Stimulated activated naive CD8-positive, alpha-beta T cell treated with anti-CD3 and anti-CD28 coated beads, Interleukin-15, Interleukin-2, amounts not matched to agents 100 ng/mL and 50 ng/mL, for 24 hours (primary cell): Measurements from ENCODE around the gene OR10A3.
"Not testable (repeated sequence)": the region's sequence is repeated elsewhere in the genome, so short reads cannot be mapped to it uniquely, and the experiment has no call there.

Source experiments
- H3K27ac Mint-ChIP-seq: one replicate; pipeline ENCODE4 v1.8.0; 2021; ENCODE audit warnings: mild to moderate bottlenecking, mixed read lengths
- H3K27me3 Mint-ChIP-seq: one replicate; pipeline ENCODE4 v1.8.0; 2021; ENCODE audit warnings: mixed read lengths
- H3K36me3 Mint-ChIP-seq: one replicate; pipeline ENCODE4 v1.8.0; 2021; ENCODE audit warnings: low read depth, mixed read lengths
- H3K4me1 Mint-ChIP-seq: one replicate; pipeline ENCODE4 v1.8.0; 2021; ENCODE audit warnings: low read depth, mixed read lengths
- H3K4me3 Mint-ChIP-seq: one replicate; pipeline ENCODE4 v1.8.0; 2021; ENCODE audit warnings: mild to moderate bottlenecking, mixed read lengths
- H3K9me3 Mint-ChIP-seq: one replicate; pipeline ENCODE4 v1.8.0; 2021; ENCODE audit warnings: mixed read lengths

The OR10A3 gene

GRCh38 chr11:7941608-7942007 lies at the start of gene OR10A3:
TSS of gene OR10A3 (minus strand) at chr11:7941708. CDS start at chr11:7939520, 2,188 bp downstream.
- peaks cover 12% of the 10 kb centered on the region for H3K27me3 Mint-ChIP-seq
- no peaks in the 10 kb centered on the region for H3K36me3 Mint-ChIP-seq
- H3K9me3 Mint-ChIP-seq = peaks cover 17% of the 10 kb centered on the region
- H3K27ac Mint-ChIP-seq = no peak within 1 kb of the TSS
- H3K4me3 Mint-ChIP-seq = no peak within 1 kb of the TSS
- H3K4me1 Mint-ChIP-seq = no peaks in the 10 kb centered on the region

GRCh38 chr11:7987560-7987883 lies 46.0 kb upstream of the OR10A3 start:
- peak overlapping the region; percentile 99 for H3K27ac Mint-ChIP-seq

DNA sequence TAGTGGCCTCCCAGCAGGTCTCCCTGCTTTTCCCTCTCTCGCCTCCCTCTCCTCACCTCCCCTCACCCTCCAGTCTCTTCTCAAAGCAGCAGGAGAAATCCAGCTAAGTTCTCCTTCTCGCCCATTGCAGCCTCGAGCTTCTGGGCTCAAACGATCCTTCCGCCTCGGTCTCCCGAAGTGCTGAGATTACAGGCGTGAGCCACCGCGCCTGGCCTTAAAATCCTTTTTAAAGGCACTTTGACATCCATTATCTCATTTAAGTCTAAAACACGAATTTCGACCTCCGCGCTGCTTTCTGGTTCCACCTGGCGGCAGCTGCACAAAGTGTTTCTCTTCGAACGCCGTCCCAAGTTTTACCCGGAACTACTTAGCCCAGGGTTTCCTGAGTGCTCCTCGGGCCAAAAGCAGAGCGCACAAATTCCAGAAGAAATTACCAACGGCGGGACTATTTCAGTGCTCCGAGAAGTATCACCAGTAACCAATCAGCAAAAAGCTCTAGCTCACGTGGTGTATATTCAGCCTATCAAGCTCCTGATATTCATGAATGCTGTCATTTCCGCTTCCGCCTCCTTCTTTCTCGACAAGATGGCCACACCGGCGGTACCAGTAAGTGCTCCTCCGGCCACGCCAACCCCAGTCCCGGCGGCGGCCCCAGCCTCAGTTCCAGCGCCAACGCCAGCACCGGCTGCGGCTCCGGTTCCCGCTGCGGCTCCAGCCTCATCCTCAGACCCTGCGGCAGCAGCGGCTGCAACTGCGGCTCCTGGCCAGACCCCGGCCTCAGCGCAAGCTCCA lies 45.5 kb upstream of the OR10A3 start, which contains the start of gene EIF3F:
Gene EIF3F (plus strand): TSS at position 570 of the 792 bp plus-strand sequence. CDS start 16 bp downstream, at position 586.
- Mint-ChIP-seq H3K27me3 (no peaks in the 10 kb centered on the region), H3K9me3 (no peaks in the 10 kb centered on the region), H3K4me1 (peaks cover 44% of the 10 kb centered on the region), H3K27ac (peak within 1 kb of the TSS; percentile 99), H3K36me3 (peaks cover 38% of the 10 kb centered on the region), H3K4me3 (peak within 1 kb of the TSS; percentile 100)

More at GRCh38 chr11:7987560-7987883, 46.0 kb upstream of the OR10A3 start:
- H3K27me3 Mint-ChIP-seq, H3K9me3 Mint-ChIP-seq: not testable (repeated sequence)
- peak overlapping the region; percentile 100 for H3K4me3 Mint-ChIP-seq
- peaks cover 44% of the 10 kb centered on the region for H3K4me1 Mint-ChIP-seq
- H3K36me3 Mint-ChIP-seq = peaks cover 43% of the 10 kb centered on the region

DNA sequence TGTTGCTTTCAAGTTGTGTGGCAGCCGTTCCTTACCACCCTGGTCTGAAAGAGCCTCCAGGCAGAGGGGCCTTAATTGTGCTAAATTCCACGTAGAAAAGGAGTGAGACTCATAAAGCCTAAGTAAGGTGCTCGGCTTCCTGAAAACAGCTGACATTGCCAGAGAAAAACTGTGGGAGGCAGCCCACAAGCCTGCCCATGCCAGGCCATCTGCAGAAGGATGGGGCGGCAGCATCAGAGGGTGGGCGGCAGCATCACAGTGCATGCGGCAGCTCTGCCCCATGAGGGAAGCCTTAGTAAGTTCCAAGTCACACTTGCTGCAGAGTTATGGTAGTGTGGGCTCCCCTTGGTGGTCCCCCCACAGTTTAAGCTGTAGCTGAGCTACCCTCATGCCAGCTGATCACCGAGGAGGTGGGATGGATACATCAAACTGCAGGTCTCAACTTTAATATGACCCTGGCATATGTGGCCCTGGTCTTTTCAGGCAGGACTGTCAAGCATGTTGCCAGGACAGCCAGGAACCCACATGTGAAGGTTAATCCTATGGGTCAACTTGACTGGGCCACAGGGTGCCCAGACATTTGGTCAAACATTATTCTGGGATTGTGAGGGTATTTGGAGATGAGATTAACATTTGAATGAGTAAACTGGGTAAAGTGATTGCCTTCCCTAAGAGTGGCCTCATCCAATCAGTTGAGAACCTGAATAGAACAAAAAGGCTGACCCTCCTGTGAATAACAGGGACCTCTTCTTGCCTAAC lies 42.5 kb upstream of the OR10A3 start:
- H3K36me3 Mint-ChIP-seq = peaks cover 12% of the 10 kb centered on the region
- H3K27me3 Mint-ChIP-seq = no peaks in the 10 kb centered on the region
- no peaks in the 10 kb centered on the region for H3K9me3 Mint-ChIP-seq
- no peak overlapping the region for H3K27ac Mint-ChIP-seq
- peaks cover 27% of the 10 kb centered on the region for H3K4me1 Mint-ChIP-seq
- no peak overlapping the region for H3K4me3 Mint-ChIP-seq

GRCh38 chr11:7982582-7983119 lies 41.1 kb upstream of the OR10A3 start:
- Mint-ChIP-seq H3K36me3 (peaks cover 2% of the 10 kb centered on the region), H3K4me1 (peaks cover 14% of the 10 kb centered on the region), H3K27ac (no peak overlapping the region), H3K4me3 (no peak overlapping the region), H3K27me3 (no peaks in the 10 kb centered on the region), H3K9me3 (no peaks in the 10 kb centered on the region)

DNA sequence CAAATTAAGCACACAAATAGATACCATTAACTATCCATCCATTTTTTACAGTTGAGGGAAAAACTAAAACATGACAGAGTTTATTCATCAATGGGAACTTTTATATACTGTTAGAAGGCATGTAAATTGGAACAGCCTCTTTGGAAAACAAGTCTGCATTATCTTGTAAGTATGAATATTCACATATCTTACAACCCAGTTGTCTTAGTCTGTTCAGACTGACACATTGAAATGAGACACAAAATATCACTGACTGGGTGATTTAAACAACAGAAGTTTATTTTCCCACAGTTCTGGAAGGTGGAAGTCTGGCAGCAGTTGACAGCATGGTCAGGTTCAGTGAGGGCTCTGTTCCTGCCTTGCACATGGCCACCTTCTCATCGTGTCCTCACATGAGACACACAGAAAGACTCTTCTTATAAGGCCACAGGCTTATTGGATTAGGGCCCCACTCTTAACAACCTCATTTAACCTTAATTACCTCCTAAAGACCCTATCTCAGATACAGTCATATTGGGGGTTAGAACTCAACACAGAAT lies 40.2 kb upstream of the OR10A3 start:
- H3K36me3 Mint-ChIP-seq = no peaks in the 10 kb centered on the region
- no peak overlapping the region for H3K4me3 Mint-ChIP-seq
- no peak overlapping the region for H3K27ac Mint-ChIP-seq
- H3K27me3 Mint-ChIP-seq = no peaks in the 10 kb centered on the region
- peaks cover 10% of the 10 kb centered on the region for H3K4me1 Mint-ChIP-seq
- H3K9me3 Mint-ChIP-seq = no peaks in the 10 kb centered on the region

DNA sequence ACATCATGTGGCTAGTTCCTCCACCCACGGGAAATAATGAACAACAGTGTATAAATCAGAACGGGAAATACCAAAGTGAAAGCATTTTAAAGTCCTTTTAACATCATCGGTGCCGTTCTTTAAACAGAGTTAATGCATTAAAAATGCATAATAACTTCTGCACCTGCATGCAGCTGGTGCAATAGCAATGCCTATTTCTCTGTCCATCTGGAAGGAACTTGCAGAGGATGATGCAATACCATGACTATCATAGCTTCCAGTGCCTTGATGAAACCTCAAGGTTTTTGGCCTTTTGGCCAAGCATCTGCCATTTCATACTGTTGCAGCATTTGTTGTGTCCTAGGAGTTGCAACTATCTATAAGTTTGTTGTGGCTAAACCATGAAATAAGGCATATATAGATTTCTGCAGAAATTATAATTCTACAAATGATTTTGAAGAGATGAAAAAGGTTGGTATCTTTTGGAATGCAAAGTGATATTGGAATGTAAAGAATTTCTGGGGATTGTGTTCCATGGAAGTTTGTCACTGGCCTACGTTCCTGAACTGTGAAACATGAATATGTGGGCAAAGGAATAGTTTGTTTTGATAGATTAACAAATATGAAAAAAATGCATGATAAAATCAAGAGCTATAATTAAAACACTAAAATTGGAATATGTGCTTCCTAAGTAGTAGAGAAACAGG lies 35.9 kb upstream of the OR10A3 start:
- H3K27me3 Mint-ChIP-seq = peaks cover 3% of the 10 kb centered on the region
- no peak overlapping the region for H3K27ac Mint-ChIP-seq
- H3K36me3 Mint-ChIP-seq = no peaks in the 10 kb centered on the region
- H3K4me3 Mint-ChIP-seq = no peak overlapping the region
- no peaks in the 10 kb centered on the region for H3K9me3 Mint-ChIP-seq
- H3K4me1 Mint-ChIP-seq = no peaks in the 10 kb centered on the region

- Mint-ChIP-seq H3K4me1 (no peaks in the 10 kb centered on the region), H3K36me3 (no peaks in the 10 kb centered on the region), H3K4me3 (no peak overlapping the region), H3K9me3 (no peaks in the 10 kb centered on the region), H3K27ac (no peak overlapping the region), H3K27me3 (peaks cover 9% of the 10 kb centered on the region)
These were observed 33.2 kb upstream of the OR10A3 start for GRCh38 chr11:7974668-7975067.

DNA sequence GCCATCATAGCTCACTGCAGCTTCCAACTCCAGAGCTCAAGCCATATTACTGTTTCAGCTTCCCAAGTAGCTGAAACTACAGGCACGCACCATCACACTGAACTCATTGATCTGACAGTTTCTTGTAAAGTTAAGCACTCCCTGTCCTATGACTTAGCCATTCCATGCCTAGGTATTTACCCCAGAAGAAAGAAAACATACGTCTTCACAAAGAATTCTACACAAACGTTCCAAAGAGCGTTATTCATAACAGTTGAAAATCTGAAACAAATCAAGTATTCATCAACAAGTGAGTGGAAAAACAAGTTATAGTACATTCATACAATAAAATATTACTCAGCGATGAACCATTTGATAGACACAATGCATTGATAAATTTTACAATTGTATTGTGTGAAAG lies 31.5 kb upstream of the OR10A3 start:
- Mint-ChIP-seq H3K9me3 (no peaks in the 10 kb centered on the region), H3K36me3 (no peaks in the 10 kb centered on the region), H3K4me1 (no peaks in the 10 kb centered on the region), H3K4me3 (no peak overlapping the region), H3K27me3 (peaks cover 14% of the 10 kb centered on the region), H3K27ac (no peak overlapping the region)

DNA sequence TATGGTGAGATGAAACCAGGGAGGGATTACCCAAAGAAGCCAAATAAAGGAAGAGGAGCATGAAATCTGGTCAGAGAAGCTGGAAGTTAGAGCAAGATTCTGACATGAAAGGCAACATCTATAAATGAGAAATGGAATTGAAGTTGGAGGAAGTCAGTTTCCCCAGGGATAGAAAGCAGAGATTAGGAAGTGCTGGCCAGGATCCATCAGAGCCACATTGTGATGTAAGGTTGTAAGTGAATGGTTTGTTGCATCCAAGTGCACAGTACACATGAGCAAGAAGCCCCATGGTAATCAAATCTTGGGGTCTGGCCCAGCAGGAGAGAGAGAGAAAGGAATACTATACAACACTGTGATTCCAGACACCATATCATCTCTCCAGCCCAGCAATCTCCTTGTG lies 30.3 kb upstream of the OR10A3 start:
- no peak overlapping the region for H3K27ac Mint-ChIP-seq
- no peaks in the 10 kb centered on the region for H3K36me3 Mint-ChIP-seq
- no peaks in the 10 kb centered on the region for H3K4me1 Mint-ChIP-seq
- peaks cover 20% of the 10 kb centered on the region for H3K27me3 Mint-ChIP-seq
- no peak overlapping the region for H3K4me3 Mint-ChIP-seq
- no peaks in the 10 kb centered on the region for H3K9me3 Mint-ChIP-seq

- peaks cover 22% of the 10 kb centered on the region for H3K27me3 Mint-ChIP-seq
- no peaks in the 10 kb centered on the region for H3K36me3 Mint-ChIP-seq
- H3K4me3 Mint-ChIP-seq = no peak overlapping the region
- no peaks in the 10 kb centered on the region for H3K9me3 Mint-ChIP-seq
- H3K27ac Mint-ChIP-seq = no peak overlapping the region
- H3K4me1 Mint-ChIP-seq = no peaks in the 10 kb centered on the region
These were observed 28.5 kb upstream of the OR10A3 start for GRCh38 chr11:7969756-7970646.

DNA sequence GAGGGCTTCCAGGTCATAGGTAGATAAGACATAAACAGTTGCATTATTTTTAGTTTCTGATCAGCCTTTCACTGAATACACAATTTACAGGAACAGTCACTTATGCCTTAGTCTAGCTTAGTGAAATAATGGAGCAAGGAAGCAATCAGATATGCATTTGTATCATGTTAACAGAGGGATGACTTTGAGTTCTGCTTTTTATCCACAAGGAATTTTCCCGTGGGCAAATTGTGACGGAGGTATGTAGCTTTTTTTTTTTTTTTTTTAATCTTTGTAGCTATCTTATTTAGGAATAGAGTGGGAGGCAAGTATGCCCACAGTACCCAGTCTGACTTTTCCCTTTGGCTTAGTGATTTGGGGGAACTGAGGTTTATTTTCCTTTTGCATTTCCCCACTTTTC lies 27.2 kb upstream of the OR10A3 start:
- H3K27ac Mint-ChIP-seq = no peak overlapping the region
- no peak overlapping the region for H3K4me3 Mint-ChIP-seq
- H3K4me1 Mint-ChIP-seq = no peaks in the 10 kb centered on the region
- H3K27me3 Mint-ChIP-seq = peaks cover 22% of the 10 kb centered on the region
- no peaks in the 10 kb centered on the region for H3K9me3 Mint-ChIP-seq
- no peaks in the 10 kb centered on the region for H3K36me3 Mint-ChIP-seq

GRCh38 chr11:7967826-7968225 lies 26.3 kb upstream of the OR10A3 start:
- H3K27me3 Mint-ChIP-seq = peaks cover 22% of the 10 kb centered on the region
- H3K4me1 Mint-ChIP-seq = no peaks in the 10 kb centered on the region
- no peaks in the 10 kb centered on the region for H3K36me3 Mint-ChIP-seq
- H3K4me3 Mint-ChIP-seq = no peak overlapping the region
- H3K9me3 Mint-ChIP-seq = no peaks in the 10 kb centered on the region
- H3K27ac Mint-ChIP-seq = no peak overlapping the region

DNA sequence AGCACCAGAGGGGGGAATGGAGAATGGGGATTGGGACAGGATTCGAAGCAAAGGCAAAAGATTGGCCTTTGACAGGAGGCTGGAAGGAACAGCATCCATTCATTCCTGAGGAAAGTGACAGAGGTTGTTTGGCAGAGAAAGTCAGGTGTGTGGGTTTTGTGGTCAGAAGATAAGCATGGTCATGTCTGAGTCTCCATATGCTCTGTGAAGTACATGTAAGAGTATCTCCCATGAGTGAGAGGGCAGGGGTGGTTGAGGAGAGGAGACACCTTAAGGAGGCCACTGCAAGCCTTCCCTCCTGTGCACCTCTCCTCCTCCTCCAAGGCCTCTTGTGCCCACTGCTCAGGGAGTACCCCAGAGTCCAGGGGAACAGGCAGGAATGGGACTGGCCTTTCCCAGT lies 25.6 kb upstream of the OR10A3 start:
- H3K27ac Mint-ChIP-seq = no peak overlapping the region
- peaks cover 16% of the 10 kb centered on the region for H3K27me3 Mint-ChIP-seq
- H3K36me3 Mint-ChIP-seq = no peaks in the 10 kb centered on the region
- no peaks in the 10 kb centered on the region for H3K4me1 Mint-ChIP-seq
- no peak overlapping the region for H3K4me3 Mint-ChIP-seq
- no peaks in the 10 kb centered on the region for H3K9me3 Mint-ChIP-seq
